Activated naive CD4-positive, alpha-beta T cell treated with anti-CD3 and anti-CD28 coated beads, Interleukin-2, amount 50 U/mL, for 16 hours (primary cell): ENCODE results near the gene CPOX.
"Not testable (repeated sequence)": the region's sequence is repeated elsewhere in the genome, so short reads cannot be mapped to it uniquely, and the experiment has no call there.

Experiments used
- DNase-seq: peaks from one replicate; pipeline ENCODE4 v3.0.0-alpha.2; 2020

CPOX gene

DNA sequence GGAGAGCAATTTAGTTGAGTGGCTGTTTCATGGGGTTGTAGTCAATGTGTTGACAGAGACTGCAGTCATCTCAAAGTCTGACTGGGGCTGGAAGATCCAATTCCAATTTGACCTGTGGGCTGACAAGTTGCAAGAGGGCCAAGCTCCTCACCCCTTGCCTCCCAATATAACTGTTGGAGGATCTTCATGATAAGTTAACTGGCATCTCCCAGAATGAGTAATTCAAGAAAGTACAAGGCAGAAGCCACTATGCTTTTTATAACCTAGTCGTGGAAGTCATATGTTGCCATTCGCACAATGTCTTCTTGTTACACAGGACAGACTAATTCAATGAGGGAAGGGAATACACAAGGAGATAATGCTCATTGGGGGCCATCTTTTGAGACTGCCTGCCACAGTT lies 32.5 kb downstream of the CPOX start:
- no peak for DNase-seq

DNA sequence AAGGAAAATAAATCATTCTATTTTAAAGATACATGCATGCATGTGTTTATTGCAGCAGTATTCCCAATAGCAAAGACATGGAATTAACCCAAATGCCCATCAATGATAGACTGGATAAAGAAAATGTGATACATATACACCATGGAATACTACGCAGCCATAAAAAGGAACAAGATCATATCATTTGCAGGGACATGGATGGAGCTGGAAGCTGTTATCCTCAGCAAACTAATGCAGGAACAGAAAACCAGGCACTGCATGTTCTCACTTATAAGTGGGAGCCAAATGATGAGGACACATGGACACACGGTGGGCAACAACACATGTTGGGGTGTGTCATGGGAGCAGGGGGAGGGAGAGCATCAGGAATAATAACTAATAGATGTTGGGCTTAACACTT lies 33.6 kb downstream of the CPOX start:
- not testable (repeated sequence) for DNase-seq

DNA sequence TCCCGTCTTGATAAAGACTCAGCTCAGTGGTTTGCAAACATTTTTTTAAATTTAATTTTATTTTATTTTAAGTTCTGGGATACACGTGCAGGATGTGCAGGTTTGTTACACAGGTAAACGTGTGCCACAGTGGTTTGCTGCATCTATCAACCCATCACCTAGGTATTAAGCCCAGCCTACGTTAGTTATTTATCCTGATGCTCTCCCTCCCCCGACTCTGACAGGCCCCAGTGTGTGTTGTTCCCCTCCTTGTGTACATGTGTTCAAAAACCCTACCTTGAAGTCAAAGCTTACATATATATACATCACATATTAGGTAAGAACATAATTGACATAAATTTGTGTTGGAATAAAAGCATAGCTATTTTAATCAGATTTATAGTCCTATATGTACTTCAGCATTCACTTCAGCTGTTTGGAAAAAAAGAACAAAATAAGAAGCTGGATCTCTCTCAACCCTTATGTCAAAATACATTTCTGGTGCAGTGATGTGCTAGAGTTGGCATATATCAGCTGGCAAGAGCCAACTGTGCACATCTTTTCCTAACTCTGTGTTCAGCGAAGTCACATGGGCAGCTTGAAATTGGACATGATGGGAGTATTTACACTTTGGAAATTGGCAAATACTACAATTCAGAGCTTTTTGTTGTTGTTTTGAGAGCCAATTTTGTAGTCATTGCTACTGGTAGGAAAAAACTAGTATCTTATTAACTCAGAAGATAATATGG lies 35.1 kb downstream of the CPOX start:
- DNase-seq = no peak

DNA sequence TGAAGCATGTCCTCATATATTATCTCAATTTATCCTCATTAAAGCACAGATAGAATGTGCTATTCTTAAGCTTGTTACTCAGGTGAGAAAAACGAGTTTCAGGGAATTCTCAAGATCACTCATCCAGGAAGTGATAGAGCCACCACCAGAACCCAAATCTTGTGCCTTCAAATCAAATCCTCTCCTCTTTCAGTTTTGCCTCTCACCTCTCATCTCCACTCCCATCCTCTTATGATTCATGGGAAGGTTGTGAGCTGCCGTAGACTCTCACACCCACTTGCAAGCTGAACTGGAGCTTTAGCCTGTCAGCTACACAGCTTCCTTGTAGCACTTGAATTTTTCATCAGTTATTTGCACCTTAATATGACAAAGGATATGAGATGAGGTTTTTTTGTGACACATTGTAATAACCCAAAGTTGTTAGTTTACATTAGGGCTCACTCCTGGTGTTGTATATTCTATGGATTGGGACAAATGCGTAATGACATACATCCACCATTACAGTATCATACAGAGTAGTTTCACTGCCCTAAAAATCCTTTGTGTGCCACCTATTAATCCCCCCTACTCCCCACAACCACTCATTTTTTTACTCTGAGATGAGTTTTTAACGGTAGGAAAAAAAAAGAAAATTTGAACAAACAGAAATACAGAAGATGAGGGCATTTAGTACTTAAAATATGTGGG lies 35.9 kb downstream of the CPOX start:
- DNase-seq = peak; percentile 54

DNA sequence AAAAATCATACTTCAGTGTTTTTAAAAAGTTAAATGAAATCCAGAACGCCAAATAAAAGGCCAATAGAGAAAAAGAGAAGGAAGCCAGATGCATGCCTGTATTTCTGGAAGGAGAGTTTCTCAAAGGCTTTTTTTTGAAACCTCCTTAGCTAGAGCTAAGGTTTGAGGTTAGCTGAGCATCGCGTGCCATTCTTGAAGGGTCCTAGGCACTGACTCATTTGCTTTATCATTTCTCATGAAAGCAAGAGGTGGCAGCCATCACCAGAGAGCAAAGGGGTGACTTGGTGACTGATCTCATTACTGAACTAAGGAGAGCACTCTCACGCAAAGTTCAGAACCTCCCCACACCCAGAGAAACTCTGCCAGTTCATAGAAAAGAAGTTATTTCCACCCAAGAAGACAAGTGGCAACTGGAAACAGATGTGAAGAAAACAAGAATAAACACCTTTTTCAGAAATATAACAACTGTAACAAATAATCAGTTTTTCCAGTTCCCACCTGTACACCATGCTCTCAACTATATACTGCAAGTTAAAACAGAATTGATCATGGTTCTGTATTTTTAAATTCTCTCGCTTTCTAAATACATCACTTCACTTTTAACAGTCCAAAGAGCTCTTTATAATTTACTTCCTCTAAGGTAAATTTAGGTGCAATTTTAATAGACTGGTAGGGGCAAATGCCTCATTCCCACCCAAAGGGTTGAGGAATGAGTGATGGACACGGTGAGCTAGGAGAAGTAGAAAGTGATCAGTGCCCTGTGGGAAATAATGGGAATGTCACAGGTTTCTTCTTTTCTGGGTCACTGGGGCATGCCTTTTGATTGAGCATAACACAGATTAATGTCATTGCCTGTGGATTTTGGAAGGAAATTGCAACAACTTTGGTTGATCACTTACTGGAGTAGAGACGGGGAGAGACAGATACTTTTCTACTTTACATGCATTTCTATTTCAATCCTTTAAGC lies 37.0 kb downstream of the CPOX start:
- DNase-seq = peak; percentile 78

DNA sequence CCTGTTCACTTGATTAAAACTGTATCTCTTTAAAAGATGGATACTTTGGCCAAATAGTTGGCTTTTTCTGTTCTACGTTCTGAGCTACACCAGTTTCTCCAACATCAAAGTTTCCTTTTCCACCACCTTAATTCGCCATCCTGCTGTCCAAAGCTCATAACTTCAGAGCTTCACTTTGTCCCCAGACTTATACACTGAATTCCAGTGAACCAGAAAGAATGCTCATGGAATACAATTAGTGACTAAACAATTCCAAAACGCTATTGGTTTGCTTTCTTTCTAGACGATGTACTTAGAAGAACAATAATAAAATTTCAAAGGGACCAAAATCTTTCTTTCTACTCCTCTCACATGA lies 38.4 kb downstream of the CPOX start:
- no peak for DNase-seq

DNA sequence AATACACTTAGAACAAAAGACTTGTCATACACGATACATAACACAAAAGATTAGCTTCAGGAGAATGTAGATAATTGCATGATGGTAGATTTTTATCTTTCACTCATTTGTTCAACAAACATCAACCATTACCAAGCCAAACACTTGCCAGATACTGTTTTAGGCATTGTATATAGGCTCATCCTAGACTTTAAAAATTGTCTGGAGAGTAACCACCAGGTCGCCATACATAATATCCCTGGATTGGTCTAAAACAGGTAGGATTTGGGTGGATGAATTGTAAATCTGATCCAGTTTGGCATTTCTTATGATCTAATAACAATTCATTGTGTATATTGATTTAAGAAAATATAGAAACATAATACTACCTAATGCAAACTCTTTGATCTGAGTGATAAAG lies 38.8 kb downstream of the CPOX start:
- no peak for DNase-seq

DNA sequence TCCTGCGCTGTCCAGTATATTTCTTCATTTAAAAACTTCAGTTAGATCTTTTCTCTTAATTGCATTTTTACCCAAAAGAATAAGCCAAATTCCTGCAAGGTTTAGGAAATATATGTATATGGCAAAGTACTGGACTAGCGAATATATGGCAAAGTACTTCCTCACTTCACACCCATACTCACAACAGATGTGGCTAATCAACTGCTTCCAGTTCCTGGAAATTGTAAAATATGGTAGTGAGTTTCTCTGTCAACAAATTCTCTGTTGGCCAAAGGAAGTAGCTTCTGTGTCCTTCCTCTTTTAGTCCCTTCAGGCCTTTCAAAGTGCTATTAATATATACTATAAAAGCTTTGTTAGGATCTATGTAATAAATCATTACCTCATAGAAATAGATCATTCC lies 39.7 kb downstream of the CPOX start:
- DNase-seq = no peak

DNA sequence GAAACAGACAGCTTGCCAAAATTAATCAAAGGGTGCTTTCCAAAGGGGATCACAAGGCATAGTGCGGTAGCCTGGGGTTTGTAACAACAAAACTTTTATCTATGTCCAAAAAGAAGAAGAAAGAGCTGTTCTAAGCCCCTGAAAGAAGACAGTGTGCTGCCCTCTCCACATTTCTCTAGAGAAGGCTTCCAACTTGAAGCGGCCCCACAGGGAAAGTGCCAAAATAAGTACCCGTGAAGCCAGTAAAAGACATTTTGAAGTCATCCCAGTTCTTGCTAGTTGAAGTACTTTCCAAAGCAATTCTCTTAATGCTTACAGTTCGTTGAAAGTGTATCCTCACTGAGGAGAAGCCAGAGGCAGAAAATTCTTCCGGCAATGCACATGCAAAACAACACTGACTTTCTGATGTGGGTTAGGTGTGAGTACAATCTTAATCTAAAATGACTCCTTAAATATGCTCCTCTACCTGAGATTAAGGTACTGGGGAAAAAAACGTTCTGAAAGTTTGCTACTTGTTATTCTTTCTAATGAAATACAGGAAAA lies 40.3 kb downstream of the CPOX start:
- no peak for DNase-seq

DNA sequence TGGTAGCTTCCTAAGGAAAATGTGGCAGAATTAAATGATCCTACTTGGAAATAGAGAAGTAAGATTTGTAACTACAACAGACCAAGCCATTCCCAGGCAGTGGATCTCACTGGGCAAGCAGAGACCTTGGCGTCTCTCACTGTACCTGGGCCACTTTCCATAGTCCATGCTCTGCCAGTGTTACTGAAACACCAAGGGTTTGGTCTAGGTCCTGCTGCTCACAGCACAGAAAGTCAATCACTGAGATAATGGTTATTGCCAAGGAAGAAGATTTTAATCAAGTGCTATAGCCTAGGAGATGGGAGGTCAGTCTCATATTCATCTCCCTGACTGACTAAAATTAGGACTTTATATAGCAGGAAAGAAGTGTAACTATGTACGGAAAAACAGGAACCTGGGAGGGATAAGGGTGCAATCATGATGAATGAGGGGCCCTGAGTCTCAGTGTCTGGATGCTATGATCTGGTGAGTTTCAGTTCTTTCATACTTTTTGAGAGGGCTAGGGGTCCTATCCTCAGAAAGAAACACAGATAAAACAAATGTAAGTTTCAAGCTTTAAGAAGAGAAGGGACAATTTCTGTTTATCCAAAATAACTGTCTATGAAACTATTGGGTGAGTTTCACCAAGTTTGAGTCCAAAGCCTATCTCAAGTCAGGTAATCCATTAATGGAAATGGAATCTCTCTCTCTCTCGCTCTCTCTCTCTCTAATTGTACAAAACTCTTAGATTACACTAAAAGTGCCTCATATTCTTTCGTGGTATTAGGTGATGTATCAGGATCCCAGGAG lies 41.0 kb downstream of the CPOX start:
- no peak for DNase-seq

DNA sequence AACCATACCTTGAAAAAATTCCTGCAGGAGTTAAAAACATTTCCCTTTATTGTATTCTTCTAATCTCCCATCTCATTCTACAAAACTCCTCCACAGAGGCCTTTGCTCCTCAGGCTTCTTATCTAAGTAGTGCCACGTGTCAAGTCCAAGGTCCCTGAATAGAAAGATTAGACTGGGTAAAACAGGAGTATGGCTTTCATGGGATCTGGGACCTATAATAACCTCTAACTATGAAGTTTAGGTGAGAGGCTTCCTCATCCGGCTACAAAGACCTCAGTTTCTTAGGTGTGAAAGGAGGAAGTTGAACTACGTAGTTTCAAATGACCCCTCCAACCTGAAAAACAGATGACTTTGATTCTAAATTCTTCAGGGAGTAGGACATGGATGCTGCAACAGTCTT lies 41.7 kb downstream of the CPOX start:
- DNase-seq = no peak

DNA sequence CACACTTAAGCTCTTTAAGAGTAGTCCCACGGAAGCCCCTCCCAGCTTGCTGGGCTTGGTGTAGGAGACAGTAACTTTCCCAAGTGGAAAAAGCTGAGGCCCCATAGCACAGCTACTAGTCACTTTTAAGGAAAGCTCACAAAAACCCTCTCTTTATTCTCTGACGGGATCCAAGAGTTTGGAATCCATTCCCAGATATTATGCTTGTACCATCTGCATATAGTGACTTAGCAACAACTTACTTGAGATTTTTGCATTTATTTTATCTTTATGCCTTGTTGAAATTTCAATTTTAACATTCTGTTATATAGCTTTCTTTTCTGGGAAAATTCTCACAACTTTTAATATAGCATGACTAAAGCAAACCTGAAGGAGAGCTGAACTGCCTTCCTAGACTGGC lies 42.2 kb downstream of the CPOX start:
- no peak for DNase-seq

DNA sequence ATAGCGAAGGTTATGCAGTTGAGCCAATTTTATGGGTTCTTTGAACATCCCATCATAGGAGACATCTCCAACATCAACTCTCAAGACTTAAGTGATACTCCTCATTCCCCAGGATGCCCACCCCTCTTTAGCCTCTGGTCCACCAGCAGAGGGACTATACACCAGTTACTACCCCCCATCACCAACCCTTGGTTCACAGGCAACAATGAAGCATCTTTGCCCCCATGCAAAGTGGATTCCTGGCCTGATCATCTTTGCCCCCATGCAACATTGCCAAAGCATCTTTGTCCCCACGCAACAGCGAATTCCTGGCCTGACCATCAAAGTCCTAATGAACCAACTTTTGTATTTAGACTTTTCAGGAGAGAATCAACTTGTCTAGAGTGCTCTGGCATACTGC lies 42.6 kb downstream of the CPOX start:
- DNase-seq = no peak

DNA sequence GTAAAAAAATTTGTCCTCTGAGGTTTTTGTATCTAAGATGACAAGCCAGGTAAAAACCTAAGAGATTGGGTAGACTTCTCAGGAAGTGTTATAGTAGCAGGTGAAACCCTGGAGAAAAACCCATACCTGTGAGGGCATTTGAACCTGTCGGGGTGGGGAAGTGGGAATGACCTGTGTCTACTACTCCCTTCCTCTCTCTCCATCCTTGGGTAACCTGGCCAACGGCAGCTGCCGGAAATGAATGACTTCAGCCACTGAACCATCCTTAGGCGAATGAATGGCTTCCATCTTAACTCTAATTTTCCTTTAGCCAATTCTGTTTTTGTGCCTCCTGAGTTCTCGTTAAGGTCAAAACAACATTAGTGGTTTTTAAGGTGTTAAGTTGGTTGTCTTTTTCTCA lies 44.9 kb downstream of the CPOX start:
- no peak for DNase-seq

DNA sequence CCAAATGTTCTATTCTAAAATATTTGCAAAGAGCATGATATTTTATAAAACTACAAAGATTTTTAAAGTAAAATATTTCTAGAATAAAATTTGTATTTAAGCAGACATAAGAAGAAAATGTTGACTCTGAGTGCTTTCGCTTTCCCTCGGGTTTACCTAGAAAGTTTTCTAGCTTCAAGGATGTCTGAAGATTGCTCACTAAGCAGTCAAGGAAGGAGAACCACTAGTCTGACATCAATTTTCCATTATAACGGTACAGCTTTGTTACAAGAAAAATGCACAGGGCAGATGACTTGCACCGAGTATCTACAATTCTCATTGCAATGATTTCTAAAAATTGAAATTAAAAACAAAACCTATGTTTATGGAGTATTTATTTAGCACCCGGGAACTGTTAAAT lies 47.5 kb downstream of the CPOX start:
- DNase-seq = no peak

DNA sequence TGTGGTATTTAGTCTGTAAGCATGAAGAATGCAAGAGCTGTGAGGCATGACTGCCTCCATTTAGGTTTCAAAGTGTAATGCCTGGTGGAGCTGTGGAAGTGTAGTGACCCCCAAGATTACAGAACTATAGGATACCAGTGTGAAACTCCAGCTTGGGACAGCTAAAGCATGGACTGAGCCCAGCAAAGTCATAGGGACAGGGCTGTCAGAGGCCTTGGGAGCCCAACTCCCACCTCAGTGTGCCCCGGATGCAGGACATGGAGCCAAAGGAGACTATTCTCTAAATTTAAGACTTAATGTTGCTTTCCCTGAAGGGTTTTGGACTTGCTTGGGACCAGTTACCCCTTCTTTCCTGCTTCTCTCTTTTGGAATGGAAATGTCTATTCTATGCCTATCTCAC lies 50.8 kb downstream of the CPOX start:
- DNase-seq = no peak

DNA sequence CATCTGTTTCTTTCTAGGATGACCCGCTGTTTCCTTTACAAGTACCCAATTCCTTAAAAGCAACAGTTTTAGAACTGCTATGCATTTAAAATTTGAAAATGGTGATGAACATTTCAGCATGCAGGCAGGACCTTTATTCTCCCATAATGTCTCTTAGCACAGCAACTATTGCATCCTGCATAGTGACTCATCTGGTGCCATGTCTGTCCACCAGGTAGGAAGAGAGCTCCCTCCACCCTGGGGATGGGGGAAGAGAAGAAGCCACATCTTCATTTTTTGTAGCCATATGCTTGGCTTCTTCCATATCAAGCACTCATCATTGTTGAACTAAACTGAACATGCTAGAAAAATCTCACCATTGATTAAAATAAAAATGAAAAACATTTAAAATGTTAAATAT lies 51.7 kb downstream of the CPOX start:
- DNase-seq = no peak

DNA sequence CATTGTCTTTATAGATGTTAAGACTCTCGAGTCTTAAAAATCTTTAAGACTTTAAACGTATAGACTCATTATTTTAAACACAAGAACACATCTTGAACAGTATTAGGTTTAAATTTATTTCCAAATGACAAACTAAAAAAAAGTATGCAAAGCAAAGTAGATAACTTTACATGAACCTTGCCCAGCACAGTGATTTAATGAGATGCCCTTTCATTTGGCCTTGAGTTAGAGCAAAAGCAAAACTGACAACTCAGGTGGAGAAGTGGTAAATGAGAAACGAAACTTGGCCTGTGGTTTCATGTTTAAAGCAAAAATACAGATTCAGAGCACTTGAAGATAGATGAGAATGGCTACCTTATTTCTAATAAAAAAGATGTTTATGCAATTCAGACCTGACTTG lies 53.1 kb downstream of the CPOX start:
- no peak for DNase-seq

DNA sequence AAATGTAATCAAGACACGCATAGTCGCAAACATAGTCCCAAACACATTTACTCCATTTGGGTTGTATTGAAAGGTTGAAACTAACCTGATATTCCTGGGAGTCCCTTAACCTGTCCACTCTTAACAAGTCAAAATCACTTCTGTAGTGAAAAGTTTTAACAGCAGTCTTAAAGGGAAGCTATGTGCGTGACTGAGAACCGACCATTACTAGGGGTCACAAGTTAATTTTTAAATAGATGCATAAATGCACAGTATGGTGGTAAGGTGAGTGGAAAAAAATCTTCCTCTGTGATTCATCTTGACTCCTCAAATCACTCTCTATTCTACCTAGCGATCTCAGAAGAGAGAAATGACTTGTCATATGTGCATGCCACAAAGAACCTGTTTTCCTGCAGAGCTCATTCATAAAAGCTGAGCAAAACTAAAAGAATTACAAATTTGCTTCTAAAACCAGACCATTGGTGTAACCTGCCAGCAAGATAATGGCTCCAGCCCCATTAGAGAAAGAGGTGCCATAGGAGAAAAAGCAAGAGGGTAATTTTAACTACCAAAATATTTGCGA lies 56.9 kb downstream of the CPOX start:
- no peak for DNase-seq

DNA sequence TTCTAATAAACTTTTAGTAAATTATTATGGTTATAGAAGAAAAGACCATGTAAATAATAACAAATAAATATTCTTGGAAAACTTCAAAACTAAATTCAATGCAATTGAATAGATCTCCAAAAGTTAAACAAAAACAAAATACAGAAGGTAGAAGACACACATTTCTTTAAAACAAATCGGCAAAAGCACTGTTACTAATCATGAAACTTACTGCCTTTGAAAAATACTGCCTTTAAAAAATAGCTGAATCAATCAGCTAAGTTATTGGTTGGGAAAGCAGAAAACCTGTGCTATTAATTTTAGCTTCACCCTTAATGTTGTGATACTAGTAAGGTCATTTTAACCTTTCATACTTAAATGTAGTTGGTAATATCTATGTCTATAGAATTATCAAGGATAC lies 58.7 kb downstream of the CPOX start:
- DNase-seq = no peak

DNA sequence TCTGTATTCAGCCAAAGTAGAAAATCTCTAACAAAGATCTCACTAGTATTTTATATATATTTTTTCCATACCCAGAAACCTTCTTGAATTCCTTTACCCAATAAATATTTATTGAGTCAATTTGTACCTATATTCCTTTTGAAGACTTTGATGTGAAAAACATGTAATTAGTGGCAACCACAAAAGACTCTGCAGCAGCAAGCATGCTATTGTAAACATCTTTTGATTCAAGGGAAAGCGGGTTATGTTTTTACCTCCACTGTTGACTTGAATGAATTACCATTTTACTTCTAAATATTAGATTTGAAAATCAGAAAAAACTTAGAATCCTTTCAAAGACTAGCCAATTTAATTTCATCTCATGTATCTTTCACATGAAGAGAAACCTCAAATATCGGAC lies 59.2 kb downstream of the CPOX start:
- no peak for DNase-seq
